ENCODE results near the gene FXYD2. TPM values are rescaled to one million over a fixed set of nuclear protein-coding genes. Genes with fewer than 3 reads are reported as not detected.
A peak's percentile ranks its signal among the peaks of the same experiment; 100 is the strongest.

FXYD2 gene
- total and polyA plus RNA-seq, 4 donors: 1.1 to 4.7 (median 1.5) TPM; not detected in 1

GRCh38 chr11:117851106-117851505 is 26.6 kb upstream of the FXYD2 start:
- H3K27ac ChIP-seq (ENCODE audit: low read depth in 1 of 2, low read length in 2 of 2): no peak overlapping the region
- H3K4me1 ChIP-seq (ENCODE audit: control insufficient read depth in 1 of 2, insufficient read depth in 2 of 2, low read length in 2 of 2): no peaks in the 10 kb centered on the region
- peak in 1 of 2 donors; percentile 9 for DNase-seq
- 50 to 65% methylated on average over 2 to 3 of the region's 3 CpGs for WGBS, 2 donors
- intact Hi-C loops (cut with DNase I): no loop called here
- peaks cover 0 to 3% of the 10 kb centered on the region in 2 donors for H3K27me3 ChIP-seq (ENCODE audit: control insufficient read depth in 1 of 2, insufficient read depth in 2 of 2, low read length in 1 of 2)
- no peak for ATAC-seq (ENCODE audit: low FRiP score)
- no peaks in the 10 kb centered on the region for H3K36me3 ChIP-seq (ENCODE audit: control insufficient read depth in 1 of 2, insufficient read depth in 2 of 2, low read length in 1 of 2)
- no peak overlapping the region for H3K4me3 ChIP-seq (ENCODE audit: low read length in 2 of 2)
- H3K9me3 ChIP-seq (ENCODE audit: control insufficient read depth, low read length): peaks cover 1% of the 10 kb centered on the region

GRCh38 chr11:117849781-117850414 is 25.4 kb upstream of the FXYD2 start:
- DNase-seq (peak in 1 of 2 donors; percentile 9), ATAC-seq (ENCODE audit: low FRiP score) (no peak)
- Histone ChIP-seq H3K4me1 (ENCODE audit: control insufficient read depth in 1 of 2, insufficient read depth in 2 of 2, low read length in 2 of 2) (no peaks in the 10 kb centered on the region), H3K9me3 (ENCODE audit: control insufficient read depth, low read length) (peaks cover 1% of the 10 kb centered on the region), H3K27me3 (ENCODE audit: control insufficient read depth in 1 of 2, insufficient read depth in 2 of 2, low read length in 1 of 2) (peaks cover 0 to 3% of the 10 kb centered on the region in 2 donors), H3K27ac (ENCODE audit: low read depth in 1 of 2, low read length in 2 of 2) (no peak overlapping the region), H3K4me3 (ENCODE audit: low read length in 2 of 2) (no peak overlapping the region), H3K36me3 (ENCODE audit: control insufficient read depth in 1 of 2, insufficient read depth in 2 of 2, low read length in 1 of 2) (no peaks in the 10 kb centered on the region)
- WGBS, 2 donors: 91 to 94% methylated on average over 6 of the region's 6 CpGs
- intact Hi-C loops (cut with DNase I): no loop called here

GRCh38 chr11:117843666-117844484 is 19.3 kb upstream of the FXYD2 start:
- no peaks in the 10 kb centered on the region for H3K4me1 ChIP-seq (ENCODE audit: control insufficient read depth in 1 of 2, insufficient read depth in 2 of 2, low read length in 2 of 2)
- ATAC-seq (ENCODE audit: low FRiP score) (peak; percentile 86), DNase-seq (peak; percentile 87 to 94)
- no peaks in the 10 kb centered on the region for H3K9me3 ChIP-seq (ENCODE audit: control insufficient read depth, low read length)
- no peaks in the 10 kb centered on the region for H3K36me3 ChIP-seq (ENCODE audit: control insufficient read depth in 1 of 2, insufficient read depth in 2 of 2, low read length in 1 of 2)
- WGBS, 2 donors: 24% methylated on average over 9 of the region's 9 CpGs
- no peak overlapping the region for H3K27ac ChIP-seq (ENCODE audit: low read depth in 1 of 2, low read length in 2 of 2)
- no peak overlapping the region for H3K4me3 ChIP-seq (ENCODE audit: low read length in 2 of 2)
- no peaks in the 10 kb centered on the region for H3K27me3 ChIP-seq (ENCODE audit: control insufficient read depth in 1 of 2, insufficient read depth in 2 of 2, low read length in 1 of 2)
- intact Hi-C loops (cut with DNase I): loop anchor here (1.0 to 2.0 kb wide), 2 partner anchors 103 to 209 kb away; no protein-coding TSS in a partner anchor

DNA sequence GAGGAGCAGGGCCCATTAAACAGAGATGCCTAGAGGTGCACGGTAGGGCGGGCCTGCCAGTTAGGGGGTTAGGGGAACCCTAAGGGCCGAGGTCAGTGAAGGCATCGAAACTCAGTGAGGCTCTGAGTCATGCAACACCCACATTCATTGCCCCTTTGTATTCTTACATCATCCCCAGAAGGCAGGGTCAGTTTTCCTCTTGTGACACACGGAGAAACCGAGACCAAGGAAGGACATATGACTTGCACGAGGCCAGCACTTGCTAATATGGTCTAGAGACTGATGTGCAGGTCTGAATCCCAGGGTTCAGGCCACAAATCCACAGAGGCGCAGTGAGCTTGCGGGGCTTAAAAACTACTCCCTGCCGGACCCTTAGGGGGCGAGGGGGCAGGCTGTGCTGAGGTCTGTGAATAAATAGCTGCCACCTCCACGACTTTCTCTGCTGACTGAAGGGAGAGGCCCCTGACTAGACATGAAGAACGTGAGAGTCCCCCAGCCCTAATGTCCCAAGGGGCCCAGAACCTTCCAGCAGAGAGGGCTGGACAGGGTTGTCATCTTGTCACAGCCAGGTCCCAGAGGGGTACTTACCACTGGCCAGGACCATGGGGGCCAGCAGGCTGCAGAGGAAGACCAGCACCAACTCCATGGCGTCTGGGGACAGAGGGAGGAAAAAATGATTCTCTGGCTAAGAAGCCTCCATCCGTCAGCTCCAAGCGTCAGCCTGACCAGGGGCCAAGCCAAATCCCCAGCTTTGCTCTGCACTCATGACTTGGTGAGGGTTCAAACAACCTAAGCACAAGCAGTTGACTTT is 17.8 kb upstream of the FXYD2 start:
- Histone ChIP-seq H3K36me3 (ENCODE audit: control insufficient read depth in 1 of 2, insufficient read depth in 2 of 2, low read length in 1 of 2) (no peaks in the 10 kb centered on the region), H3K27ac (ENCODE audit: low read depth in 1 of 2, low read length in 2 of 2) (no peak overlapping the region), H3K4me1 (ENCODE audit: control insufficient read depth in 1 of 2, insufficient read depth in 2 of 2, low read length in 2 of 2) (no peaks in the 10 kb centered on the region), H3K27me3 (ENCODE audit: control insufficient read depth in 1 of 2, insufficient read depth in 2 of 2, low read length in 1 of 2) (no peaks in the 10 kb centered on the region), H3K4me3 (ENCODE audit: low read length in 2 of 2) (no peak overlapping the region), H3K9me3 (ENCODE audit: control insufficient read depth, low read length) (no peaks in the 10 kb centered on the region)
- intact Hi-C loops (cut with DNase I): no loop called here
- WGBS, 2 donors: 85 to 89% methylated on average over 15 to 16 of the region's 16 CpGs
- ATAC-seq (ENCODE audit: low FRiP score): no peak
- DNase-seq: peak in 1 of 2 donors; percentile 67

DNA sequence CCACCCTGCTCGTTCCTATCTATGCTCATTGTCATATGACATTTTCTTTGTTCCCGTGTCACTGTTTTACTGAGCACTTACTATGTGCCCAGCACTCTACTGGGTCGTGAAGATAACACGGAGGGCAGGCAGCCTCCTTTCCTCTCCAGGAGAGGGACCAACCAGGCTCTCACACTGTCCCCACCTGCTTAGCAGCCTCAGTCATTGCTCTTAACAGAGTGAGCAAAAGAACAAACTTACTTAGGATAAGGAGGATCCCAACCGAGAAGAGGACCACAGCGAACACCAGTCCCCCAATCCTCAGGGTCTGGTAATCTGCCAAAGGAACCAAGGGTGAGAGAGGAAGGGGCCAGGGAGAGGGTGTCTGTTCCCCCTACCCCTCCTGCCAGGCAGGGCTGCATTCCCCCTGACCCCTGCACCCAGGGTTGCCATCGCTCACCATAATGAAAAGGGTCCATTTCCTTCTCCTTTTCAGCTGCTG is 17.0 kb upstream of the FXYD2 start:
- intact Hi-C loops (cut with DNase I): loop anchor here in 1 of 2 donors (2.0 kb wide), 1 partner anchor 105 kb away; no protein-coding TSS in a partner anchor
- no peaks in the 10 kb centered on the region for H3K9me3 ChIP-seq (ENCODE audit: control insufficient read depth, low read length)
- ATAC-seq (ENCODE audit: low FRiP score) (no peak), DNase-seq (peak in 1 of 2 donors; percentile 30)
- no peaks in the 10 kb centered on the region for H3K36me3 ChIP-seq (ENCODE audit: control insufficient read depth in 1 of 2, insufficient read depth in 2 of 2, low read length in 1 of 2)
- no peaks in the 10 kb centered on the region for H3K4me1 ChIP-seq (ENCODE audit: control insufficient read depth in 1 of 2, insufficient read depth in 2 of 2, low read length in 2 of 2)
- no peaks in the 10 kb centered on the region for H3K27me3 ChIP-seq (ENCODE audit: control insufficient read depth in 1 of 2, insufficient read depth in 2 of 2, low read length in 1 of 2)
- H3K4me3 ChIP-seq (ENCODE audit: low read length in 2 of 2): no peak overlapping the region
- WGBS, 2 donors: 92 to 93% methylated on average over 7 of the region's 7 CpGs
- no peak overlapping the region for H3K27ac ChIP-seq (ENCODE audit: low read depth in 1 of 2, low read length in 2 of 2)

GRCh38 chr11:117840881-117841550 is 16.5 kb upstream of the FXYD2 start:
- H3K9me3 ChIP-seq (ENCODE audit: control insufficient read depth, low read length): no peaks in the 10 kb centered on the region
- WGBS, 2 donors: 90 to 96% methylated on average over 11 of the region's 11 CpGs
- intact Hi-C loops (cut with DNase I): loop anchor here in 1 of 2 donors (2.0 kb wide), 1 partner anchor 106 kb away; no protein-coding TSS in a partner anchor
- H3K36me3 ChIP-seq (ENCODE audit: control insufficient read depth in 1 of 2, insufficient read depth in 2 of 2, low read length in 1 of 2): no peaks in the 10 kb centered on the region
- DNase-seq (peak in 1 of 2 donors; percentile 45), ATAC-seq (ENCODE audit: low FRiP score) (no peak)
- H3K27ac ChIP-seq (ENCODE audit: low read depth in 1 of 2, low read length in 2 of 2): no peak overlapping the region
- H3K27me3 ChIP-seq (ENCODE audit: control insufficient read depth in 1 of 2, insufficient read depth in 2 of 2, low read length in 1 of 2): no peaks in the 10 kb centered on the region
- H3K4me1 ChIP-seq (ENCODE audit: control insufficient read depth in 1 of 2, insufficient read depth in 2 of 2, low read length in 2 of 2): no peaks in the 10 kb centered on the region
- no peak overlapping the region for H3K4me3 ChIP-seq (ENCODE audit: low read length in 2 of 2)

DNA sequence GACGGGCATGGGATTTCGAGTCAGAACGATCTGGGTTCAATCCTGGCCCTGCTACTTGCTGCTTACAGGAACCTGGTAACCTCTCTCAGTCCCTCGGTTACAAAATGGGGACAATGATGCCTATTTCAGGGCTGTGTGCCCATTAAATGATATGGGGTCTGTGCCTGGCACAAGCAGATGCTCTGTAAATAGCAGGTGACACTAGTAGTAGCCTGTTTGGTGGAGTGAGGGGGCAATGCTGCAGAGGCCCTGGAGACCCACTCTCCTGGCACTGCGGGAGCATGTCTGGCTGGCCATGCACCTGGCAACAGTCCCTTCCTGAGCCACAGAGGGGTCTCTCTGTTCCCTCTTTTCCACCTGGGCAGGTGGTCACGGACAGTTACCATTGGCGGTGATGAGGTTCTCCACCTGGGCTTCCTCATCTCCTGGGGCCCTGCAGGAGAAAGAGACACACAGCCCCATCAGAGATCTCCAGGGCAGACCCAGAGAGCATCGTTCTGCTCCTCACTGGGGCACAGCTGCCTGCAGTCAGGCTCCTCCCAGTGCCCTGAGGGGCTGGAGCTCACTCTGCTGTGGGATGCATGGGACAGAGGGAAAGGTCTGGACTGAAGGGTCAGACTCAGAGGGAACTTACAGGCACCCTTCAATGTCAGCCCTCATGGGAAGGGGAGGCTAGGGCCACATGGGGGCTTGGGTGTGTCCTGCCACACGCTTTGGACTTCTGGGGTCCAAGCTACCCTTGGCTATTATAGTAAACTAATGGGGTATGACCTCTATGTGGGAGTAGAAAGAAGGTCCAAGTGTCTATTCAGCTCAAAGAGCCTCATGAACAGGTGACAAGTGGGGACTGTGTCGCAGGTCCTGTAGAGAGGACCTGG is 15.6 kb upstream of the FXYD2 start:
- H3K27ac ChIP-seq (ENCODE audit: low read depth in 1 of 2, low read length in 2 of 2): no peak overlapping the region
- H3K27me3 ChIP-seq (ENCODE audit: control insufficient read depth in 1 of 2, insufficient read depth in 2 of 2, low read length in 1 of 2): no peaks in the 10 kb centered on the region
- H3K9me3 ChIP-seq (ENCODE audit: control insufficient read depth, low read length): no peaks in the 10 kb centered on the region
- H3K4me1 ChIP-seq (ENCODE audit: control insufficient read depth in 1 of 2, insufficient read depth in 2 of 2, low read length in 2 of 2): no peaks in the 10 kb centered on the region
- ATAC-seq (ENCODE audit: low FRiP score) (no peak), DNase-seq (peak in 1 of 2 donors; percentile 21)
- no peak overlapping the region for H3K4me3 ChIP-seq (ENCODE audit: low read length in 2 of 2)
- H3K36me3 ChIP-seq (ENCODE audit: control insufficient read depth in 1 of 2, insufficient read depth in 2 of 2, low read length in 1 of 2): no peaks in the 10 kb centered on the region
- intact Hi-C loops (cut with DNase I): loop anchor here in 1 of 2 donors (2.0 kb wide), 1 partner anchor 107 kb away; no protein-coding TSS in a partner anchor
- 93 to 94% methylated on average over 10 of the region's 10 CpGs for WGBS, 2 donors

Data from aorta (tissue), 5 donors.